ENCODE data around the gene C17orf107.
"Not testable (repeated sequence)": the region's sequence is repeated elsewhere in the genome, so short reads cannot be mapped to it uniquely, and the experiment has no call there.

Gene C17orf107

GRCh38 chr17:4856937-4857314, 42.4 kb upstream of the C17orf107 start:
- H3K4me2 ChIP-seq: peak overlapping the region in 2 of 11 experiments; percentile 79 to 80; a peak in 4 of 22 replicates
- H3K27me3 ChIP-seq: no peaks in the 10 kb centered on the region
- H3K4me1 ChIP-seq: peaks cover 6 to 24% (median 17%) of the 10 kb centered on the region in 10 experiments; a peak in 18 of 20 replicates
- no peak overlapping the region for H3K4me3 ChIP-seq
- H4K20me1 ChIP-seq: peaks cover 67 to 87% (median 81%) of the 10 kb centered on the region in 11 experiments; a peak in 21 of 22 replicates
- H3K9me3 ChIP-seq (replicated peaks in 1 of 11): peaks cover 0 to 6% (median 0%) of the 10 kb centered on the region in 11 experiments; a peak in 4 of 22 replicates
- no peak for TF ChIP-seq Cebpa-rat (IDR thresholded peaks at IDR 0.05)
- H3K9ac ChIP-seq: no peak overlapping the region
- no peak overlapping the region for H3K27ac ChIP-seq
- H3K36me3 ChIP-seq: peaks cover 8 to 64% (median 32%) of the 10 kb centered on the region in 11 experiments; a peak in 21 of 22 replicates

GRCh38 chr17:4857347-4857746, 42.0 kb upstream of the C17orf107 start:
- not testable (repeated sequence) for H3K27me3 ChIP-seq; H3K27ac ChIP-seq; H3K9ac ChIP-seq; H3K4me3 ChIP-seq; H3K9me3 ChIP-seq (replicated peaks in 1 of 11)
- H3K36me3 ChIP-seq: peaks cover 8 to 64% (median 32%) of the 10 kb centered on the region in 11 experiments; a peak in 21 of 22 replicates
- H3K4me1 ChIP-seq: peaks cover 6 to 24% (median 17%) of the 10 kb centered on the region in 10 experiments; a peak in 18 of 20 replicates
- peak overlapping the region in 9 of 11 experiments; percentile 26 to 80 (median 50); a peak in 13 of 22 replicates for H3K4me2 ChIP-seq
- peaks cover 66 to 86% (median 77%) of the 10 kb centered on the region in 11 experiments; a peak in 21 of 22 replicates for H4K20me1 ChIP-seq

GRCh38 chr17:4858068-4858881, 41.1 kb upstream of the C17orf107 start:
- no peaks in the 10 kb centered on the region; a peak in 1 of 22 replicates for H3K9me3 ChIP-seq (replicated peaks in 1 of 11)
- peak overlapping the region; percentile 3 to 80 (median 46); a peak in 16 of 22 replicates for H3K4me2 ChIP-seq
- H4K20me1 ChIP-seq: peaks cover 66 to 92% (median 79%) of the 10 kb centered on the region in 11 experiments; a peak in 21 of 22 replicates
- peaks cover 8 to 64% (median 32%) of the 10 kb centered on the region in 11 experiments; a peak in 21 of 22 replicates for H3K36me3 ChIP-seq
- no peak for TF ChIP-seq Cebpa-rat (IDR thresholded peaks at IDR 0.05)
- H3K27ac ChIP-seq: no peak overlapping the region
- peak overlapping the region in 2 of 11 experiments; percentile 30 to 50; a peak in 2 of 22 replicates for H3K9ac ChIP-seq
- peaks cover 6 to 24% (median 17%) of the 10 kb centered on the region in 10 experiments; a peak in 18 of 20 replicates for H3K4me1 ChIP-seq
- no peaks in the 10 kb centered on the region for H3K27me3 ChIP-seq
- H3K4me3 ChIP-seq: no peak overlapping the region

- peaks cover 6 to 24% (median 17%) of the 10 kb centered on the region in 10 experiments; a peak in 18 of 20 replicates for H3K4me1 ChIP-seq
- H3K4me2 ChIP-seq: peak overlapping the region in 6 of 11 experiments; percentile 14 to 80 (median 60); a peak in 8 of 22 replicates
Measured at GRCh38 chr17:4858882-4859260, 40.5 kb upstream of the C17orf107 start.

GRCh38 chr17:4859816-4860625, 39.3 kb upstream of the C17orf107 start:
- Histone ChIP-seq H4K20me1 (peaks cover 51 to 78% (median 62%) of the 10 kb centered on the region in 11 experiments; a peak in 21 of 22 replicates), H3K9ac (no peak overlapping the region), H3K4me3 (no peak overlapping the region), H3K9me3 (replicated peaks in 1 of 11) (no peaks in the 10 kb centered on the region), H3K27me3 (no peaks in the 10 kb centered on the region), H3K4me2 (peak overlapping the region in 3 of 11 experiments; percentile 2 to 29 (median 25); a peak in 2 of 22 replicates), H3K4me1 (peaks cover 6 to 24% (median 17%) of the 10 kb centered on the region in 10 experiments; a peak in 18 of 20 replicates), H3K36me3 (peaks cover 8 to 51% (median 27%) of the 10 kb centered on the region in 11 experiments; a peak in 20 of 22 replicates), H3K27ac (no peak overlapping the region)
- TF ChIP-seq Cebpa-rat (IDR thresholded peaks at IDR 0.05): no peak

More at GRCh38 chr17:4858882-4859260, 40.5 kb upstream of the C17orf107 start:
- no peak overlapping the region for H3K27ac ChIP-seq
- H3K27me3 ChIP-seq: no peaks in the 10 kb centered on the region
- H3K36me3 ChIP-seq: peaks cover 8 to 60% (median 32%) of the 10 kb centered on the region in 11 experiments; a peak in 21 of 22 replicates
- H3K9me3 ChIP-seq (replicated peaks in 1 of 11): no peaks in the 10 kb centered on the region
- H4K20me1 ChIP-seq: peaks cover 60 to 89% (median 73%) of the 10 kb centered on the region in 11 experiments; a peak in 21 of 22 replicates
- no peak overlapping the region for H3K9ac ChIP-seq
- H3K4me3 ChIP-seq: no peak overlapping the region
- no peak for TF ChIP-seq Cebpa-rat (IDR thresholded peaks at IDR 0.05)

DNA sequence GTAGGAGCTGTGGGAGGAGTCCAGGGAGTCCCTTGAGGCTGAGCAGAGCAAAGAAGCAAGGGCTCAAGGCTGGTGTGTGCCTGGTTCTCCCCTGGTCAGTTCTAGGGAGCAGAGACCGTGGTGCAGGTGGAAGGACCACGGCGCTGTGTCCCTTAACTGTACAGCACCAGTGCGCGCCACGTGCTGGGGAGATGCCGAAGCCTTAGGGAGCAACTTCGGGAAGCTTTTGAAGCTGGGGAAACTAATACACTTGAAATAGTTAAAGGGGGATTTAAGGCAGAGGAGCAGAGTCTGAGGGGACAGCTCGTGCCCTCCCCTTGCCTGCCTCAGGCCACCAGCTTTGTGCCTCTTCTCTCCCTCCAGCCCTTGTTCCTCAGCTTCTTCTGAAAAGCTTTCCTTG, 38.7 kb upstream of the C17orf107 start:
- no peak overlapping the region for H3K27ac ChIP-seq
- peaks cover 8 to 51% (median 27%) of the 10 kb centered on the region in 11 experiments; a peak in 20 of 22 replicates for H3K36me3 ChIP-seq
- no peak overlapping the region for H3K4me3 ChIP-seq
- peaks cover 50 to 81% (median 60%) of the 10 kb centered on the region in 11 experiments; a peak in 21 of 22 replicates for H4K20me1 ChIP-seq
- H3K9me3 ChIP-seq (replicated peaks in 1 of 11): no peaks in the 10 kb centered on the region
- peaks cover 6 to 24% (median 17%) of the 10 kb centered on the region in 10 experiments; a peak in 18 of 20 replicates for H3K4me1 ChIP-seq
- no peak overlapping the region for H3K4me2 ChIP-seq
- TF ChIP-seq Cebpa-rat (IDR thresholded peaks at IDR 0.05): no peak
- no peaks in the 10 kb centered on the region for H3K27me3 ChIP-seq
- no peak overlapping the region for H3K9ac ChIP-seq

DNA sequence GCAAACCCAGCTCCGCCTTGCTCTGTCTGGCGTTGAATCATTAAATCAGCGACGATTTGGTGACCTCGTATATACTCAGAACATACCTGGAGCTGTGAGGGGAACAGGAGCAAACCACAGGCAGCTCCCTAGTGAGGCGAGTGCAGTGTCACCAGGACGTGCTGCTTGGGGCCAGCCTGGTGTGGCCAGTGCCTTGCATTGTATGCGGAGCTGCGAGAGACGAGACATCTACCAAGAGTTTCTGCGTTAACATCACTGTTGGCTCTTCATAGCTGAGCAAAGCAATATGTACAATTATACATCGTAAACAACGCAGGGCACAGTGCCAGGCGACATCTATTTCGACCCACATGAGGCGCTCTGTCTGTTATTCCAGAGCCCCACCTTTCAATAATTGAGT, 38.3 kb upstream of the C17orf107 start:
- Histone ChIP-seq H3K4me3 (no peak overlapping the region), H3K27ac (no peak overlapping the region), H3K9ac (no peak overlapping the region), H3K36me3 (peaks cover 8 to 50% (median 27%) of the 10 kb centered on the region in 11 experiments; a peak in 20 of 22 replicates), H4K20me1 (peaks cover 46 to 79% (median 57%) of the 10 kb centered on the region in 11 experiments; a peak in 21 of 22 replicates), H3K27me3 (no peaks in the 10 kb centered on the region), H3K4me1 (peaks cover 6 to 24% (median 17%) of the 10 kb centered on the region in 10 experiments; a peak in 18 of 20 replicates), H3K9me3 (replicated peaks in 1 of 11) (no peaks in the 10 kb centered on the region), H3K4me2 (no peak overlapping the region)
- no peak for TF ChIP-seq Cebpa-rat (IDR thresholded peaks at IDR 0.05)

- Histone ChIP-seq H3K4me1 (peaks cover 5 to 16% (median 13%) of the 10 kb centered on the region in 10 experiments; a peak in 18 of 20 replicates), H3K36me3 (peaks cover 8 to 40% (median 21%) of the 10 kb centered on the region in 11 experiments; a peak in 19 of 22 replicates), H3K9me3 (replicated peaks in 1 of 11) (no peaks in the 10 kb centered on the region), H3K27ac (no peak overlapping the region), H3K4me2 (no peak overlapping the region), H3K4me3 (no peak overlapping the region), H3K27me3 (no peaks in the 10 kb centered on the region), H3K9ac (no peak overlapping the region), H4K20me1 (peaks cover 30 to 67% (median 40%) of the 10 kb centered on the region in 11 experiments; a peak in 21 of 22 replicates)
- TF ChIP-seq Cebpa-rat (IDR thresholded peaks at IDR 0.05): no peak
Measured at GRCh38 chr17:4862720-4863119, 36.6 kb upstream of the C17orf107 start.

Data from BLaER1 treated with 17β-estradiol and CSF1 and Interleukin-3, amounts not matched to agents 10 nM and 100 nM (cell line).